H1 (cell line): Measurements from ENCODE around the gene STAT2. TPM values are rescaled to one million over a fixed set of nuclear protein-coding genes. Genes with fewer than 3 reads are reported as not detected.

Source experiments
- EP300 ChIP-seq, 2 experiments: IDR thresholded peaks; 1 replicate in 1 of 2; 2 replicates in 1 of 2; pipeline ENCODE4 v1.6.1; 2011 to 2012; ENCODE audit warnings: low read depth in 2 of 2, low read length in 2 of 2, mild to moderate bottlenecking in 2 of 2, borderline replicate concordance in 1 of 2, inconsistent platforms in 1 of 2, moderate library complexity in 1 of 2
- FOSL1 ChIP-seq: IDR thresholded peaks from 2 replicates; pipeline ENCODE4 v1.6.1; 2011; ENCODE audit warnings: mild to moderate bottlenecking, low read depth, low read length, moderate library complexity; ENCODE audit not compliant: insufficient read depth
- NANOG ChIP-seq: IDR thresholded peaks from 2 replicates; pipeline ENCODE4 v1.6.1; 2011; ENCODE audit warnings: low read length, low read depth, mild to moderate bottlenecking, inconsistent platforms; ENCODE audit not compliant: insufficient read depth, poor library complexity, severe bottlenecking
- SRF ChIP-seq: IDR thresholded peaks from 2 replicates; pipeline ENCODE4 v1.6.1; 2011; ENCODE audit warnings: mild to moderate bottlenecking, low read depth, low read length, moderate library complexity
- polyA plus RNA-seq, 7 experiments: library from polyadenylated mRNA; depleted of rRNA in 3 of 7; stranded (reverse) in 5 of 7; unstranded in 2 of 7; fragments of >200 nt in 5 of 7; fragments of 200-250 nt in 2 of 7; gene quantifications; 1 replicate in 5 of 7; 2 replicates in 1 of 7; 4 replicates in 1 of 7; pipeline versions ENCODE4 v1.2.1 to v1.2.3, GENCODE V29; 2011 to 2013; ENCODE audit warnings: missing spikeins in 2 of 7, mixed read lengths in 2 of 7
- total RNA-seq: library from RNA; stranded (reverse); fragmentation: NEBNext Ultra II Directional; extraction: Animal tissue kit (Norgen Biotek cat#: 25700); gene quantifications from 2 replicates; pipeline ENCODE4 v1.2.1, GENCODE V29; 2021
- TF ChIP-seq, protein P1 (sequence below): fragments of 300-600 bp; sonication (generic); IDR thresholded peaks from 2 replicates; pipeline ENCODE4 v1.7.1; 2012; ENCODE audit warnings: low read length, moderate library complexity, mild to moderate bottlenecking, inconsistent platforms; ENCODE audit not compliant: insufficient replicate concordance
- TF ChIP-seq, protein P2 (sequence below): IDR thresholded peaks from 2 replicates; pipeline ENCODE4 v1.6.1; 2012; ENCODE audit warnings: inconsistent platforms
- TF ChIP-seq, protein P3 (sequence below): IDR thresholded peaks from 2 replicates; pipeline ENCODE4 v1.6.1; 2011; ENCODE audit warnings: low read length, improper control_type of control experiment

Gene STAT2
- total and polyA plus RNA-seq, 2 of the 8 experiments (the other 6 are each of a cell fraction or from before 2014, with no cell fraction given), result 37.1 to 44.7 TPM

DNA sequence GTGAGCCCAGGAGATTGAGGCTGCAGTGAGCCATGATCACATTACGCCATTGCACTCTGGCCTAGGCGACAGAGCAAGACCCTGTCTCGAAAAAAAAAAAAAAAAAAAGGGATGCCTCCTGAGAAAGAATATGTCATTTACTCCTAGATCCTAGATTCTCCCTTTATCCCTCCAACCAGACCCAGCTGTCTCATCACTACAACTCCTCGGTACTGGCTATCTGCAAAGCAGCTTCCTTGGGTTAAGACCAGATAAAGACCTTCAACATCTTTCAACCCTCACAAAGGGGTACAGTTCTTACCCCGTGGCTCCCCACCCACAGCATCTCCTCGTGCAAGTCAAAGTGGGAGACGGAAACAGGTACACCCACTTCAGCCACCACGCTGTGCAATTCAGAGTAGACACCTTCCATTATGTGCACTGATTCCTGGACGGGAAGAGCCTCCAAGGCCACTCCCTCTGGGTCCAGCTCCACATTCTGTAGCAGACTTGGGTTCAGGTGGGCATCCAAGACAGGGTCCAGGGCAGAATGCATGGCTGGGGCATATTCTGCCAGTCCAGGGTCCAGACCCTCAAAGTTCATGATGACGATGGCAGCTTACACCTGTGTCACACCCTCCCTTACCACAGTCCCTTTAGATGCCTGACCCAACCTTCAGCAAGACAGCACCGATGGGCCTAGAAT lies 27.3 kb downstream of the STAT2 start (continued):
- TF ChIP-seq, protein P1, sequence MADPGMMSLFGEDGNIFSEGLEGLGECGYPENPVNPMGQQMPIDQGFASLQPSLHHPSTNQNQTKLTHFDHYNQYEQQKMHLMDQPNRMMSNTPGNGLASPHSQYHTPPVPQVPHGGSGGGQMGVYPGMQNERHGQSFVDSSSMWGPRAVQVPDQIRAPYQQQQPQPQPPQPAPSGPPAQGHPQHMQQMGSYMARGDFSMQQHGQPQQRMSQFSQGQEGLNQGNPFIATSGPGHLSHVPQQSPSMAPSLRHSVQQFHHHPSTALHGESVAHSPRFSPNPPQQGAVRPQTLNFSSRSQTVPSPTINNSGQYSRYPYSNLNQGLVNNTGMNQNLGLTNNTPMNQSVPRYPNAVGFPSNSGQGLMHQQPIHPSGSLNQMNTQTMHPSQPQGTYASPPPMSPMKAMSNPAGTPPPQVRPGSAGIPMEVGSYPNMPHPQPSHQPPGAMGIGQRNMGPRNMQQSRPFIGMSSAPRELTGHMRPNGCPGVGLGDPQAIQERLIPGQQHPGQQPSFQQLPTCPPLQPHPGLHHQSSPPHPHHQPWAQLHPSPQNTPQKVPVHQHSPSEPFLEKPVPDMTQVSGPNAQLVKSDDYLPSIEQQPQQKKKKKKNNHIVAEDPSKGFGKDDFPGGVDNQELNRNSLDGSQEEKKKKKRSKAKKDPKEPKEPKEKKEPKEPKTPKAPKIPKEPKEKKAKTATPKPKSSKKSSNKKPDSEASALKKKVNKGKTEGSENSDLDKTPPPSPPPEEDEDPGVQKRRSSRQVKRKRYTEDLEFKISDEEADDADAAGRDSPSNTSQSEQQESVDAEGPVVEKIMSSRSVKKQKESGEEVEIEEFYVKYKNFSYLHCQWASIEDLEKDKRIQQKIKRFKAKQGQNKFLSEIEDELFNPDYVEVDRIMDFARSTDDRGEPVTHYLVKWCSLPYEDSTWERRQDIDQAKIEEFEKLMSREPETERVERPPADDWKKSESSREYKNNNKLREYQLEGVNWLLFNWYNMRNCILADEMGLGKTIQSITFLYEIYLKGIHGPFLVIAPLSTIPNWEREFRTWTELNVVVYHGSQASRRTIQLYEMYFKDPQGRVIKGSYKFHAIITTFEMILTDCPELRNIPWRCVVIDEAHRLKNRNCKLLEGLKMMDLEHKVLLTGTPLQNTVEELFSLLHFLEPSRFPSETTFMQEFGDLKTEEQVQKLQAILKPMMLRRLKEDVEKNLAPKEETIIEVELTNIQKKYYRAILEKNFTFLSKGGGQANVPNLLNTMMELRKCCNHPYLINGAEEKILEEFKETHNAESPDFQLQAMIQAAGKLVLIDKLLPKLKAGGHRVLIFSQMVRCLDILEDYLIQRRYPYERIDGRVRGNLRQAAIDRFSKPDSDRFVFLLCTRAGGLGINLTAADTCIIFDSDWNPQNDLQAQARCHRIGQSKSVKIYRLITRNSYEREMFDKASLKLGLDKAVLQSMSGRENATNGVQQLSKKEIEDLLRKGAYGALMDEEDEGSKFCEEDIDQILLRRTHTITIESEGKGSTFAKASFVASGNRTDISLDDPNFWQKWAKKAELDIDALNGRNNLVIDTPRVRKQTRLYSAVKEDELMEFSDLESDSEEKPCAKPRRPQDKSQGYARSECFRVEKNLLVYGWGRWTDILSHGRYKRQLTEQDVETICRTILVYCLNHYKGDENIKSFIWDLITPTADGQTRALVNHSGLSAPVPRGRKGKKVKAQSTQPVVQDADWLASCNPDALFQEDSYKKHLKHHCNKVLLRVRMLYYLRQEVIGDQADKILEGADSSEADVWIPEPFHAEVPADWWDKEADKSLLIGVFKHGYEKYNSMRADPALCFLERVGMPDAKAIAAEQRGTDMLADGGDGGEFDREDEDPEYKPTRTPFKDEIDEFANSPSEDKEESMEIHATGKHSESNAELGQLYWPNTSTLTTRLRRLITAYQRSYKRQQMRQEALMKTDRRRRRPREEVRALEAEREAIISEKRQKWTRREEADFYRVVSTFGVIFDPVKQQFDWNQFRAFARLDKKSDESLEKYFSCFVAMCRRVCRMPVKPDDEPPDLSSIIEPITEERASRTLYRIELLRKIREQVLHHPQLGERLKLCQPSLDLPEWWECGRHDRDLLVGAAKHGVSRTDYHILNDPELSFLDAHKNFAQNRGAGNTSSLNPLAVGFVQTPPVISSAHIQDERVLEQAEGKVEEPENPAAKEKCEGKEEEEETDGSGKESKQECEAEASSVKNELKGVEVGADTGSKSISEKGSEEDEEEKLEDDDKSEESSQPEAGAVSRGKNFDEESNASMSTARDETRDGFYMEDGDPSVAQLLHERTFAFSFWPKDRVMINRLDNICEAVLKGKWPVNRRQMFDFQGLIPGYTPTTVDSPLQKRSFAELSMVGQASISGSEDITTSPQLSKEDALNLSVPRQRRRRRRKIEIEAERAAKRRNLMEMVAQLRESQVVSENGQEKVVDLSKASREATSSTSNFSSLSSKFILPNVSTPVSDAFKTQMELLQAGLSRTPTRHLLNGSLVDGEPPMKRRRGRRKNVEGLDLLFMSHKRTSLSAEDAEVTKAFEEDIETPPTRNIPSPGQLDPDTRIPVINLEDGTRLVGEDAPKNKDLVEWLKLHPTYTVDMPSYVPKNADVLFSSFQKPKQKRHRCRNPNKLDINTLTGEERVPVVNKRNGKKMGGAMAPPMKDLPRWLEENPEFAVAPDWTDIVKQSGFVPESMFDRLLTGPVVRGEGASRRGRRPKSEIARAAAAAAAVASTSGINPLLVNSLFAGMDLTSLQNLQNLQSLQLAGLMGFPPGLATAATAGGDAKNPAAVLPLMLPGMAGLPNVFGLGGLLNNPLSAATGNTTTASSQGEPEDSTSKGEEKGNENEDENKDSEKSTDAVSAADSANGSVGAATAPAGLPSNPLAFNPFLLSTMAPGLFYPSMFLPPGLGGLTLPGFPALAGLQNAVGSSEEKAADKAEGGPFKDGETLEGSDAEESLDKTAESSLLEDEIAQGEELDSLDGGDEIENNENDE, result no peak
- no peak for TF ChIP-seq EP300 (IDR thresholded peaks at IDR 0.05; ENCODE audit: borderline replicate concordance in 1 of 2, low read depth in 2 of 2, low read length in 2 of 2)
- no peak for TF ChIP-seq FOSL1
- TF ChIP-seq NANOG, result no peak
- TF ChIP-seq SRF, result no peak
- TF ChIP-seq, protein P2, sequence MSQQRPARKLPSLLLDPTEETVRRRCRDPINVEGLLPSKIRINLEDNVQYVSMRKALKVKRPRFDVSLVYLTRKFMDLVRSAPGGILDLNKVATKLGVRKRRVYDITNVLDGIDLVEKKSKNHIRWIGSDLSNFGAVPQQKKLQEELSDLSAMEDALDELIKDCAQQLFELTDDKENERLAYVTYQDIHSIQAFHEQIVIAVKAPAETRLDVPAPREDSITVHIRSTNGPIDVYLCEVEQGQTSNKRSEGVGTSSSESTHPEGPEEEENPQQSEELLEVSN, result no peak
- TF ChIP-seq, protein P3, sequence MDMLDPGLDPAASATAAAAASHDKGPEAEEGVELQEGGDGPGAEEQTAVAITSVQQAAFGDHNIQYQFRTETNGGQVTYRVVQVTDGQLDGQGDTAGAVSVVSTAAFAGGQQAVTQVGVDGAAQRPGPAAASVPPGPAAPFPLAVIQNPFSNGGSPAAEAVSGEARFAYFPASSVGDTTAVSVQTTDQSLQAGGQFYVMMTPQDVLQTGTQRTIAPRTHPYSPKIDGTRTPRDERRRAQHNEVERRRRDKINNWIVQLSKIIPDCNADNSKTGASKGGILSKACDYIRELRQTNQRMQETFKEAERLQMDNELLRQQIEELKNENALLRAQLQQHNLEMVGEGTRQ, result no peak
- TF ChIP-seq, all 59 proteins: peak for 0
